ENCODE results near the gene TRIM9.

TRIM9 gene

GRCh38 chr14:50935126-50936015 lies 159.5 kb downstream of the TRIM9 start:
- Histone ChIP-seq H3K27me3 (ENCODE audit: control insufficient read depth, insufficient read depth, low read length) (no peaks in the 10 kb centered on the region), H3K4me3 (ENCODE audit: low read depth, low read length) (no peak overlapping the region), H3K9me3 (ENCODE audit: control insufficient read depth, insufficient read depth, low read length) (no peaks in the 10 kb centered on the region), H3K4me1 (ENCODE audit: control insufficient read depth, insufficient read depth, low read length) (no peaks in the 10 kb centered on the region), H3K9ac (ENCODE audit: low read depth, low read length) (no peak overlapping the region), H3K36me3 (ENCODE audit: control insufficient read depth, insufficient read depth, low read length) (peaks cover 53% of the 10 kb centered on the region), H3K27ac (ENCODE audit: low read depth, low read length) (no peak overlapping the region)

- H3K4me1 ChIP-seq (ENCODE audit: control insufficient read depth, insufficient read depth, low read length), result no peaks in the 10 kb centered on the region
- no peak overlapping the region for H3K4me3 ChIP-seq (ENCODE audit: low read depth, low read length)
- peaks cover 72% of the 10 kb centered on the region for H3K36me3 ChIP-seq (ENCODE audit: control insufficient read depth, insufficient read depth, low read length)
- H3K27ac ChIP-seq (ENCODE audit: low read depth, low read length), result no peak overlapping the region
- H3K27me3 ChIP-seq (ENCODE audit: control insufficient read depth, insufficient read depth, low read length), result no peaks in the 10 kb centered on the region
- H3K9ac ChIP-seq (ENCODE audit: low read depth, low read length), result no peak overlapping the region
- no peaks in the 10 kb centered on the region for H3K9me3 ChIP-seq (ENCODE audit: control insufficient read depth, insufficient read depth, low read length)
Measured at GRCh38 chr14:50932592-50933495, 162.1 kb downstream of the TRIM9 start.

GRCh38 chr14:50932156-50932555 lies 162.7 kb downstream of the TRIM9 start:
- peaks cover 77% of the 10 kb centered on the region for H3K36me3 ChIP-seq (ENCODE audit: control insufficient read depth, insufficient read depth, low read length)

GRCh38 chr14:50931559-50931958 lies 163.3 kb downstream of the TRIM9 start:
- Histone ChIP-seq H3K27ac (ENCODE audit: low read depth, low read length) (no peak overlapping the region), H3K36me3 (ENCODE audit: control insufficient read depth, insufficient read depth, low read length) (peaks cover 75% of the 10 kb centered on the region), H3K9ac (ENCODE audit: low read depth, low read length) (no peak overlapping the region), H3K4me1 (ENCODE audit: control insufficient read depth, insufficient read depth, low read length) (no peaks in the 10 kb centered on the region), H3K27me3 (ENCODE audit: control insufficient read depth, insufficient read depth, low read length) (no peaks in the 10 kb centered on the region), H3K9me3 (ENCODE audit: control insufficient read depth, insufficient read depth, low read length) (no peaks in the 10 kb centered on the region), H3K4me3 (ENCODE audit: low read depth, low read length) (no peak overlapping the region)

More at GRCh38 chr14:50932156-50932555, 162.7 kb downstream of the TRIM9 start:
- no peak overlapping the region for H3K4me3 ChIP-seq (ENCODE audit: low read depth, low read length)
- no peaks in the 10 kb centered on the region for H3K4me1 ChIP-seq (ENCODE audit: control insufficient read depth, insufficient read depth, low read length)
- no peaks in the 10 kb centered on the region for H3K27me3 ChIP-seq (ENCODE audit: control insufficient read depth, insufficient read depth, low read length)
- no peak overlapping the region for H3K9ac ChIP-seq (ENCODE audit: low read depth, low read length)
- H3K9me3 ChIP-seq (ENCODE audit: control insufficient read depth, insufficient read depth, low read length), result no peaks in the 10 kb centered on the region
- H3K27ac ChIP-seq (ENCODE audit: low read depth, low read length), result no peak overlapping the region

GRCh38 chr14:50929506-50929905 lies 165.4 kb downstream of the TRIM9 start:
- Histone ChIP-seq H3K9ac (ENCODE audit: low read depth, low read length) (no peak overlapping the region), H3K36me3 (ENCODE audit: control insufficient read depth, insufficient read depth, low read length) (peaks cover 65% of the 10 kb centered on the region), H3K4me1 (ENCODE audit: control insufficient read depth, insufficient read depth, low read length) (no peaks in the 10 kb centered on the region), H3K27me3 (ENCODE audit: control insufficient read depth, insufficient read depth, low read length) (no peaks in the 10 kb centered on the region), H3K9me3 (ENCODE audit: control insufficient read depth, insufficient read depth, low read length) (no peaks in the 10 kb centered on the region), H3K27ac (ENCODE audit: low read depth, low read length) (no peak overlapping the region), H3K4me3 (ENCODE audit: low read depth, low read length) (no peak overlapping the region)

- Histone ChIP-seq H3K27ac (ENCODE audit: low read depth, low read length) (no peak overlapping the region), H3K9ac (ENCODE audit: low read depth, low read length) (no peak overlapping the region), H3K27me3 (ENCODE audit: control insufficient read depth, insufficient read depth, low read length) (no peaks in the 10 kb centered on the region), H3K36me3 (ENCODE audit: control insufficient read depth, insufficient read depth, low read length) (peaks cover 63% of the 10 kb centered on the region), H3K4me1 (ENCODE audit: control insufficient read depth, insufficient read depth, low read length) (no peaks in the 10 kb centered on the region), H3K4me3 (ENCODE audit: low read depth, low read length) (no peak overlapping the region), H3K9me3 (ENCODE audit: control insufficient read depth, insufficient read depth, low read length) (no peaks in the 10 kb centered on the region)
Measured at GRCh38 chr14:50928002-50928635, 166.8 kb downstream of the TRIM9 start.

GRCh38 chr14:50926851-50927386 lies 168.0 kb downstream of the TRIM9 start:
- Histone ChIP-seq H3K36me3 (ENCODE audit: control insufficient read depth, insufficient read depth, low read length) (peaks cover 58% of the 10 kb centered on the region), H3K27ac (ENCODE audit: low read depth, low read length) (no peak overlapping the region)

More at GRCh38 chr14:50926851-50927386, 168.0 kb downstream of the TRIM9 start:
- Histone ChIP-seq H3K4me1 (ENCODE audit: control insufficient read depth, insufficient read depth, low read length) (no peaks in the 10 kb centered on the region), H3K4me3 (ENCODE audit: low read depth, low read length) (no peak overlapping the region), H3K9me3 (ENCODE audit: control insufficient read depth, insufficient read depth, low read length) (no peaks in the 10 kb centered on the region), H3K27me3 (ENCODE audit: control insufficient read depth, insufficient read depth, low read length) (no peaks in the 10 kb centered on the region), H3K9ac (ENCODE audit: low read depth, low read length) (no peak overlapping the region)

Measured in HUES48 (cell line).